ENCODE measurements around the gene LRRC8D.
"Not testable (repeated sequence)": the region's sequence is repeated elsewhere in the genome, so short reads cannot be mapped to it uniquely, and the experiment has no call there.

Gene LRRC8D

GRCh38 chr1:89918794-89919155 is 97.9 kb downstream of the LRRC8D start:
- DNase-seq: no peak

GRCh38 chr1:89919174-89919573 is 98.3 kb downstream of the LRRC8D start:
- no peak for DNase-seq

- no peak for DNase-seq
These were observed 102.1 kb downstream of the LRRC8D start for GRCh38 chr1:89922911-89923310.

- DNase-seq: no peak
These were observed 102.7 kb downstream of the LRRC8D start for GRCh38 chr1:89923517-89923916.

GRCh38 chr1:89924075-89924474 is 103.2 kb downstream of the LRRC8D start:
- not testable (repeated sequence) for DNase-seq

GRCh38 chr1:89927049-89927448 is 106.2 kb downstream of the LRRC8D start:
- no peak for DNase-seq

GRCh38 chr1:89927478-89927877 is 106.6 kb downstream of the LRRC8D start:
- no peak for DNase-seq

GRCh38 chr1:89928506-89928905 is 107.7 kb downstream of the LRRC8D start:
- no peak for DNase-seq

GRCh38 chr1:89929467-89930063 is 108.7 kb downstream of the LRRC8D start:
- DNase-seq: no peak

- no peak for DNase-seq
These were observed 109.7 kb downstream of the LRRC8D start for GRCh38 chr1:89930579-89930978.

GRCh38 chr1:89931964-89932363 is 111.1 kb downstream of the LRRC8D start:
- no peak for DNase-seq

- DNase-seq: no peak
These were observed 111.9 kb downstream of the LRRC8D start for GRCh38 chr1:89932598-89933364.

GRCh38 chr1:89934461-89934860 is 113.6 kb downstream of the LRRC8D start:
- no peak for DNase-seq

GRCh38 chr1:89935235-89935634 is 114.4 kb downstream of the LRRC8D start:
- DNase-seq: no peak

- no peak for DNase-seq
These were observed 115.9 kb downstream of the LRRC8D start for GRCh38 chr1:89936694-89937093.

GRCh38 chr1:89938171-89939055 is 117.6 kb downstream of the LRRC8D start:
- DNase-seq: no peak

- no peak for DNase-seq
These were observed 118.3 kb downstream of the LRRC8D start for GRCh38 chr1:89939059-89939570.

- no peak for DNase-seq
These were observed 119.0 kb downstream of the LRRC8D start for GRCh38 chr1:89939693-89940438.

GRCh38 chr1:89941110-89941766 is 120.4 kb downstream of the LRRC8D start:
- no peak for DNase-seq

- no peak for DNase-seq
These were observed 121.2 kb downstream of the LRRC8D start for GRCh38 chr1:89942014-89942413.

GRCh38 chr1:89942825-89943658 is 122.2 kb downstream of the LRRC8D start:
- DNase-seq: no peak
